GM12801 (cell line): ENCODE results near the gene HLCS.

ENCODE experiments used
- CTCF ChIP-seq: IDR thresholded peaks from one replicate; pipeline ENCODE4 v1.5.1; 2011; ENCODE audit warnings: control low read depth; ENCODE audit not compliant: insufficient read length; ENCODE audit errors: extremely low read depth

Gene HLCS

GRCh38 chr21:36859744-36860501, 106.5 kb downstream of the HLCS start:
- TF ChIP-seq CTCF = no peak

GRCh38 chr21:36858320-36858957, 108.0 kb downstream of the HLCS start:
- no peak for TF ChIP-seq CTCF

GRCh38 chr21:36856643-36857042, 109.8 kb downstream of the HLCS start:
- no peak for TF ChIP-seq CTCF

- TF ChIP-seq CTCF = no peak
Measured at GRCh38 chr21:36854391-36854790, 112.1 kb downstream of the HLCS start.

- TF ChIP-seq CTCF = no peak
Measured at GRCh38 chr21:36852864-36853263, 113.6 kb downstream of the HLCS start.

- no peak for TF ChIP-seq CTCF
Measured at GRCh38 chr21:36852293-36852692, 114.2 kb downstream of the HLCS start.

- TF ChIP-seq CTCF = no peak
Measured at GRCh38 chr21:36851121-36851520, 115.3 kb downstream of the HLCS start.
